ENCODE results near the gene ZNF227. TPM values are rescaled to one million over a fixed set of nuclear protein-coding genes. Genes with fewer than 3 reads are reported as not detected.

Gene ZNF227
- total RNA-seq, 1 donor from 2014 or later = 22.6 TPM

DNA sequence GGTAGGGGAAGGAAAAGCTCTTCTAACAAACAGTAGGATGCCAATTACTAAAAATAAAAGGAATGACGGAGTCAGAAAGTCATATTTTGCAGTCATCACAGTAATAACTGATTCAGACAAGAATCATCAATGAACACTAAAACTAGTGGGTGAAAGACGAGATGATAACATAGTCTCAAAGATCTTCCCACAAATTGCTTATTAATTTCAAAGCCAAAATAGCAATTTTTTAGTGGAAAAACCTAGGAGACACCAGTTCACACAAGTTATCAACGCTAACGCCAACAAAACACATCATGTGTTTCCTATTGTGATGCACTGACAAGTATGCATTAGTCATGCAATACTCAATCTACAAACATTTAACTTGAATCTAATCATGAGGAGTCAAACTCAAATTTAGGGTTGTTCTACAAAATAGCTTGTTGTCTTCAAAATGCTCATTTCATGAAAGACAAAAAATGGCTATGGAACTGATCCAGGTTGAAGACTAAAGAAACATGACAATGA, 65.9 kb downstream of the ZNF227 start:
- Mint-ChIP-seq H3K4me1 (ENCODE audit: unreplicated experiment) (no peaks in the 10 kb centered on the region), H3K27ac (ENCODE audit: unreplicated experiment) (no peak overlapping the region), H3K4me3 (ENCODE audit: unreplicated experiment) (no peak overlapping the region), H3K27me3 (ENCODE audit: unreplicated experiment) (no peaks in the 10 kb centered on the region), H3K9me3 (ENCODE audit: unreplicated experiment) (peaks cover 41% of the 10 kb centered on the region), H3K36me3 (ENCODE audit: unreplicated experiment) (peaks cover 35% of the 10 kb centered on the region)
- TF ChIP-seq, protein P1, sequence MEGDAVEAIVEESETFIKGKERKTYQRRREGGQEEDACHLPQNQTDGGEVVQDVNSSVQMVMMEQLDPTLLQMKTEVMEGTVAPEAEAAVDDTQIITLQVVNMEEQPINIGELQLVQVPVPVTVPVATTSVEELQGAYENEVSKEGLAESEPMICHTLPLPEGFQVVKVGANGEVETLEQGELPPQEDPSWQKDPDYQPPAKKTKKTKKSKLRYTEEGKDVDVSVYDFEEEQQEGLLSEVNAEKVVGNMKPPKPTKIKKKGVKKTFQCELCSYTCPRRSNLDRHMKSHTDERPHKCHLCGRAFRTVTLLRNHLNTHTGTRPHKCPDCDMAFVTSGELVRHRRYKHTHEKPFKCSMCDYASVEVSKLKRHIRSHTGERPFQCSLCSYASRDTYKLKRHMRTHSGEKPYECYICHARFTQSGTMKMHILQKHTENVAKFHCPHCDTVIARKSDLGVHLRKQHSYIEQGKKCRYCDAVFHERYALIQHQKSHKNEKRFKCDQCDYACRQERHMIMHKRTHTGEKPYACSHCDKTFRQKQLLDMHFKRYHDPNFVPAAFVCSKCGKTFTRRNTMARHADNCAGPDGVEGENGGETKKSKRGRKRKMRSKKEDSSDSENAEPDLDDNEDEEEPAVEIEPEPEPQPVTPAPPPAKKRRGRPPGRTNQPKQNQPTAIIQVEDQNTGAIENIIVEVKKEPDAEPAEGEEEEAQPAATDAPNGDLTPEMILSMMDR (IDR thresholded peaks at IDR 0.05) = no peak
- no peak for DNase-seq (ENCODE audit: extremely low spot score, unreplicated experiment)

DNA sequence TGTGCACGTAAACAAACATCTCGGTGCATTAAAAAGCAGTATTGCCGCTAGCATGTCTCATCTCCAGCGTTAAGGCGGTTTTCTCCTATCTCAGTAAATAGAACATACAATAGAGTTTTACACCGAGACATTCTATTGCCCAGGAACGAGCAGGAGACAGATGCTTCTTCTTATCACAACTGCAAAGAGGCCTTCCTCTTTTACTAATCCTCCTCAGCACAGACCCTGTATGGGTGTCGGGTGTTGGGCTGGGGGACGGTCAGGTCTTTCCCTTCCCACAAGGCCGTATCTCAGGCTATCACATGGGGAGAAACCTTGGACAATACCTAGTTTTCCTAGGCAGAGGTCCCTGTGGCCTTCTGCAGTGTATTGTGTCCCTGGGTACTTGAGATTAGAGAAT, 68.6 kb downstream of the ZNF227 start:
- Mint-ChIP-seq H3K4me3 (ENCODE audit: unreplicated experiment) (no peak overlapping the region), H3K9me3 (ENCODE audit: unreplicated experiment) (peaks cover 26% of the 10 kb centered on the region), H3K36me3 (ENCODE audit: unreplicated experiment) (peaks cover 16% of the 10 kb centered on the region), H3K27me3 (ENCODE audit: unreplicated experiment) (no peaks in the 10 kb centered on the region), H3K27ac (ENCODE audit: unreplicated experiment) (no peak overlapping the region), H3K4me1 (ENCODE audit: unreplicated experiment) (no peaks in the 10 kb centered on the region)
- TF ChIP-seq, protein P1 (IDR thresholded peaks at IDR 0.05) = no peak
- no peak for DNase-seq (ENCODE audit: extremely low spot score, unreplicated experiment)

DNA sequence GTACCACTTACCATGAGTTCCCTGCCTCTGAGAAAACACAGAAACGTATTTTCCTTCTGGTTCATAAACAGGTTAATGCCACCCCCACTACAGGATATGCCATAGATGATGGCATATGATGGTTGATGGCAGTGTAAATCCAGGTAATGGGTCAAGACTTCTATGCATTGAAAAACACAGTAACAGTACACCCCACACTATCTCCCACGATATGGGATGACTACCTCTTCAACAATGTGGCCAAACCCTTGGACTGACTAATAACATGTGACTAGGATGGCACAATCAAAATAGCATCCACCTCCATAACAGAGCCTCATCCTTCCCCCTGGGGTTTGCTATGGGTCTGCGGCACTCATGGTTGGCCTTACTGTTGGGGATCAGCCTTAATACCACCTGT, 70.5 kb downstream of the ZNF227 start:
- no peak for DNase-seq (ENCODE audit: extremely low spot score, unreplicated experiment)
- peaks cover 21% of the 10 kb centered on the region for H3K36me3 Mint-ChIP-seq (ENCODE audit: unreplicated experiment)
- no peak overlapping the region for H3K27ac Mint-ChIP-seq (ENCODE audit: unreplicated experiment)
- TF ChIP-seq, protein P1 (IDR thresholded peaks at IDR 0.05) = no peak
- H3K9me3 Mint-ChIP-seq (ENCODE audit: unreplicated experiment) = peaks cover 26% of the 10 kb centered on the region
- H3K4me1 Mint-ChIP-seq (ENCODE audit: unreplicated experiment) = no peaks in the 10 kb centered on the region
- H3K4me3 Mint-ChIP-seq (ENCODE audit: unreplicated experiment) = no peak overlapping the region
- H3K27me3 Mint-ChIP-seq (ENCODE audit: unreplicated experiment) = no peaks in the 10 kb centered on the region

DNA sequence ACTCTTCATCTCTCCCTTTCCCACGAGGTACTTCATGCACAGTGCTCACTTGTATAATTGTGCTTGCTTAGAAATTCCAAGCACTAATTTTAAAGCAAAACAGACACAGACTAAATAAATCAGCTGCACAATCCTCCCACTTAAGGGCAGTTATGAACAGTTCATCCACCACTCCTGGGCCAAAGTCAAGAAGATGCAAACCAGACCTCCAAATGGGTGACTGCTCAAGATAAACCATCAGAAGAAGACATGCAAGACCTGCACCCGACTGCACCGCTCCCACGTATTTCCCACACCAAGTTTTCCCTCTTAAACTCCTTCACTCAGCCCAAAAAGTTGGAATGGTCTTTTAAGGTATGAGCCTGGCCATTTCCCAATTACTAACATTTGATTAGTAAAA, 72.6 kb downstream of the ZNF227 start:
- H3K4me1 Mint-ChIP-seq (ENCODE audit: unreplicated experiment) = no peaks in the 10 kb centered on the region
- no peak overlapping the region for H3K4me3 Mint-ChIP-seq (ENCODE audit: unreplicated experiment)
- peaks cover 40% of the 10 kb centered on the region for H3K36me3 Mint-ChIP-seq (ENCODE audit: unreplicated experiment)
- no peak overlapping the region for H3K27ac Mint-ChIP-seq (ENCODE audit: unreplicated experiment)
- TF ChIP-seq, protein P1 (IDR thresholded peaks at IDR 0.05) = no peak
- H3K9me3 Mint-ChIP-seq (ENCODE audit: unreplicated experiment) = peaks cover 33% of the 10 kb centered on the region
- no peaks in the 10 kb centered on the region for H3K27me3 Mint-ChIP-seq (ENCODE audit: unreplicated experiment)
- DNase-seq (ENCODE audit: extremely low spot score, unreplicated experiment) = no peak

Other genes starting within 250 kb of the ZNF227 start
- gene ZNF155, start 228.3 kb upstream of the ZNF227 start, total RNA-seq = 8.1 and 8.9 TPM in 2 replicates
- gene ZNF230, start 209.6 kb upstream of the ZNF227 start, total RNA-seq = 4.1 and 5.3 TPM in 2 replicates
- 6.1 and 6.5 TPM in 2 replicates for gene ZNF222, start 187.2 kb upstream of the ZNF227 start, total RNA-seq
- gene ZNF223, start 160.5 kb upstream of the ZNF227 start, total RNA-seq = 5.3 and 8.5 TPM in 2 replicates
- gene ZNF284, start 140.4 kb upstream of the ZNF227 start, total RNA-seq = 3.8 and 4.9 TPM in 2 replicates
- gene ZNF224, start 118.2 kb upstream of the ZNF227 start, total RNA-seq = 29.6 and 30.2 TPM in 2 replicates
- gene ZNF225, start 99.1 kb upstream of the ZNF227 start, total RNA-seq = 6.1 and 7.9 TPM in 2 replicates
- gene ZNF234, start 71.0 kb upstream of the ZNF227 start, total RNA-seq = 17.4 and 19.3 TPM in 2 replicates
- gene ZNF226, start 47.4 kb upstream of the ZNF227 start, total RNA-seq = 28.8 TPM in 2 replicates
- gene ZNF233, start 47.4 kb downstream of the ZNF227 start, total RNA-seq = 1.6 and 2.5 TPM in 2 replicates
- 8.9 and 9.7 TPM in 2 replicates for gene ZNF235, start 92.5 kb downstream of the ZNF227 start, total RNA-seq
- gene ZNF112, start 144.1 kb downstream of the ZNF227 start, total RNA-seq = 7.8 and 8.8 TPM in 2 replicates
- 5.3 and 6.8 TPM in 2 replicates for gene ZNF285, start 189.1 kb downstream of the ZNF227 start, total RNA-seq
- gene ZNF229, start 235.9 kb downstream of the ZNF227 start, total RNA-seq = 4.6 and 4.8 TPM in 2 replicates